Amygdala (tissue), 56 donors: ENCODE results near the gene RGL1.
A peak's percentile ranks its signal among the peaks of the same experiment; 100 is the strongest.

Source experiments
- DNase-seq, 56 donors: peaks; one replicate each; lab custom pipeline; 2025; lab: John Stamatoyannopoulos, UW

RGL1 gene

DNA sequence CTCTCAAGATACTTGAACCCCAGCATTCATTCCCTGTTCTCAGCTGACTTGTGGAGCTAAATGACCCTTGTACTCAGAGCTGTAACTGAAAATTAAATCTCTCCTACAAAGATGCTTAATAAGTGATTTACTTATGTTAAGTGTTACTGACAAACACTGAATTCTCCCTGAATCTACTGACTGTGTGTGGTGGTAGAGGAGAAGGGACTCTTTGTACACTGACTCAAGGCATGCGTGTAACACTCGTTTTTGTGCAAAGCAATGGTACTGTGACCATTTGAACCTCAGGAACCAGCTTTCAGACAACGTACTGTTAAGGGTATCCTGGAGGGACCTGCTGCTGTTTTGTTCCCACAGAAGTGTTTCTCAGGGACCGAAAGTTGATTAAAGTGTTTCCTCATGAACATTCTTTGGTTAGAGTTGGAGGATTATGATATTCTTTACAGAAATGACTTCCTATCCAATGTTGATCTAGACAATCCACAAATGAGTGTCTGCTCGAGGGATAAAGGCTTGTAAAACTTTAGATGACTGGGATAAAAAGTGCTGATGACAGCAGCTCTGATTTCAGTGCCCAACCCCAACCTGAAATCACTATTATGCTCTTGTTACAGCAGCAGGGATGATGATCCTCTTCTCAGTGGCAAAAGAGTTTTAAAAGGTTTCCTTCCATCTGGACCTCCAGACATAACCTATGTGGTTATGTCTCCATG lies 12.8 kb downstream of the RGL1 start:
- peak in 1 of 56 donors; percentile 30 for DNase-seq

DNA sequence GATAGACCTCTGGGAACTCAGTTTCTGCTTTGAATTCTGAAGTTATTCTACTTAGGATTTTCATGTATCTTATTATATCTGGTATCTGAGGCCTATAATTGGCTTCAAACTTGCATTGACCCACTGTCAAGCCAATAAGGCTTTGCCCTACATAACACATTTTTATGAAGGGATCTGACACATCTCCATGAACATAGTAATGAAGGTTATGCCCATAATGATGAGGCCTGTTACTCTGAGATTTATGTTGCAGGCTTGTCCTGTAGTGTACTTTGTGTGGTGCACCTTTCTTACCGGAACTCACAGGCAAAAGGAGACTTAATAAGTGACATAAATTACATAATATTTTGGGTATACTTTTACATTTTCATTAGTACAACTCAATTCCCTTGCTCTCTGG lies 14.1 kb downstream of the RGL1 start:
- DNase-seq, result no peak

DNA sequence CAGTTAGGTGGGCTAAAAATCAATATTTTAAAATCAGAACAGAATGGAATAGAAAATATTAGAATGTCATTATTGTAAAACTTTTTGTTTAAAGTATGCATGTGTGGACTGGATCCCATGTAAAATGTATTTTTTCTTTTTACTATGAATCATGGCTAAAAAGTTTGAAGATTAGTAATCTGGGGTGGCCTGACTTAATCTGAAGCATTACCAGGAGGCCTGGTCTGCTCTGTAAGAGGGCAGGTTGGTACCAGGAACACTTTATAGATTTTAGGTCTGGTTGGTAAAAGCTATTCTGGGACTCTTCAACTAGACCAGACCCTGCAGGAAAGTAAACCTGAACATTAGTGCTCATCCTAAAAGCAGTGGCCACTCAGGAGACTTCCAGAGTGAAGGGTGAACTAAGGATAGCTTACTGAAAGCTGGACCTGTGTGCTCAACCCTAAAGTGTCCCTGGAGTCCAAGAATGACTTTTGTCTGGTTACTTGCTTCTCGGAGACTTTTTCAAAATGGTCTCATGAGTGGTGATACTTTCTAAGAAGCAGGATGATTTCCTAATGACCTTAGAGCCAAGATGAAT lies 16.5 kb downstream of the RGL1 start:
- no peak for DNase-seq

DNA sequence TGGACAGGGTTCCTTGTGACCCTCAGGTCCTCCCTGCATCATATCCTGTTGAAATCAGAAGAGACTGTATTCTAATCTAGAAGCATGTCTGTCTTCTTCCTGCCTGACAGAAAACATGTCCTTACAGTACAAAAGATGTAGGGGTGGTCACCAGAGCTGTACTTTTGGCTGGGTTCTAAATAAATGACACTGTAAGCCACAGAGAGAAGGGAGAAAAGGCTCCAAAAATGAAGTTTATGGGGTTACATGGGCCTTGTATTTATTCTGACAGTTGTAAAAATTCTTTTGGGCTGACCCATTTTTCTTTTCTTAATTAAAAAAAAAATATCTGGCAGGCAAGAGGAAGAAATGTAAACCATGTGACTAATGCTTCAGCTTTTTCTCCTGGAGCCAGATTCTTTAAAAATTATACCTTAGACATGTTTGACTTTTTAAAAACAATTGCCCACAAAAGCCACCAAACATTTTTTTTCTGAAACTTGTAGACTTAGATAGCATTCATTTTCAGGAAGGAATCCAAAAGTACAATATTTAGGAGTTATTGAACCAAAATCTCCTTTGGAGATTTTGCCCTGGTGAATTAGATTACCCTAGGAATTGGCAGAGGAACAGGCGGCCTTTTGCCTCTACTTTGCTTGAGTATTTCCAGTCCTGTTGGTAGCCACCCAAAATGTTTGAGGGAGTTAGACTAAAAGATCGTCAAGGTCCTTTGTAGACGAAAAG lies 17.1 kb downstream of the RGL1 start:
- peak in 3 of 56 donors; percentile 29 to 34 (median 31) for DNase-seq

DNA sequence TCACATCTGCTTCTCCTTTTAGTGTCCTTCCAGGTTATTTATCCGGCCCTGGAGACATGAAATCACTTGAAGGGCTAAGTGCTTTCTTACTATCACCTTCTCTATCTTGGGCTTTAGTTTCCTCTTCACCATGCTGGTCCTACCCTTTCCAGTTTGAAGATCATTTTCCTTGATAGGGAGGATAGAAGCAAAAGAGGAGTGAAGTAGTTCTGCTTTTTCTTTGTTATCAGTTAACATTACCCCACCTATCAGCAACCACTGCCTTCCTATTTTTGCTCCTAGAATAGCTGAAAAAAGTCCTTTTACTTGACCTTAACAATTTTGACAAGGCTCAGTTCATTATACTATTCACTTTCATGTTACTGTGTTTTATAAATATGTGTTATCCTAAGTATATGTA lies 19.4 kb downstream of the RGL1 start:
- no peak for DNase-seq

DNA sequence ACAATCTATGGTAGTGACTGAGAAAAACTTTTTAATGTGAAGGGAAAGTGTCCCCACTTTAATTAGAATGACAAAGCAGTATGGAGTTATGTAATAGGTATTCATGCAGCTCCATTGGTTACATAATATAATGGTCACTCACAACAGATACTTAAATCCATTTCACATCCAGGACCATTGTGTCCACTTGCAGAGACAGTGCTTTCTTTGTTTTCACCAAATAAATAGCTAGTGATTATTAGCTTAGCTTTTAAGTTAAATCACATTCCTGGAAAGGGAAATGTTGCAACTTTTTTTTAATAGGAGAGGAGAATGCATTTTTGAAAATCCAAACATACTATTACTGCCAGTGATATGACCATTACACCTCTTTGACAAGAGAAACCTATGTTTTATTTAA lies 22.9 kb downstream of the RGL1 start:
- no peak for DNase-seq

DNA sequence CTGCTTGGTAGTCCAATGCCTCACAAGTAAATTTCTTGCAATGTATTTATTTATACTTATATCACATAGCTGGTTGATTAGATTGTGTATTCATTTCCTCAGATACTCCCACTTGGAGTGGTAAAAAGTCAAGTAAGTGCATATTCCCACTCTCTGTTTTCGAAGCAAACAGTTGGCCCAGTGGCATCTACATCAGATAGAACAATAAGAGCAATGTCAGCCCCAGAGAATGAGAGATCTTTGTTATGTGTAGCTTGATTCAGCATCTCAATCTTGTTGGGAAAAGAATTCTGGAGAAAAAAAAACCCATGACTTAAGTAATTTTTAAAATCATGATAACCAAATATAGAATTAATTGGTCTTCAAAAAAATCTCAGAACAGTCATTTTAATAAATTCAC lies 25.5 kb downstream of the RGL1 start:
- DNase-seq, result peak in 6 of 56 donors; percentile 14 to 46 (median 24)

DNA sequence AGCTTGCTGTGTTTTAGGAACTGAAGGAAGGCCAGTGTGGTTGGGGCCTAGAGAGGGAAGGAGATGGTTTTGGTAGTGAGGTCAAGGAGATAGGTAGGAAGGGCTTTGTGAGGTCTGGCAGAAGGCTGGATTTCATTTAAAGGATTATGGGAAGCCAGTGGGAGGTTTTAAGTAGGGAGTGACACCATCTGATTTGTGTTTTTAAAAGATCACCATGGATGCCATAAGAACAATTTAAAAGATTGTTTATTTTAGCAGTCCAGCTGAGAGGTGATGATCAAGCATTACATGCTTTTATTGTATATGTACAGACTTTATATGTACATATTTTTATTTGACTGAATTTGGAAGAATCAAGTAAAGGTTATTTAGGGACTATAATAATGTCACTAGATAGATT lies 26.4 kb downstream of the RGL1 start:
- no peak for DNase-seq

DNA sequence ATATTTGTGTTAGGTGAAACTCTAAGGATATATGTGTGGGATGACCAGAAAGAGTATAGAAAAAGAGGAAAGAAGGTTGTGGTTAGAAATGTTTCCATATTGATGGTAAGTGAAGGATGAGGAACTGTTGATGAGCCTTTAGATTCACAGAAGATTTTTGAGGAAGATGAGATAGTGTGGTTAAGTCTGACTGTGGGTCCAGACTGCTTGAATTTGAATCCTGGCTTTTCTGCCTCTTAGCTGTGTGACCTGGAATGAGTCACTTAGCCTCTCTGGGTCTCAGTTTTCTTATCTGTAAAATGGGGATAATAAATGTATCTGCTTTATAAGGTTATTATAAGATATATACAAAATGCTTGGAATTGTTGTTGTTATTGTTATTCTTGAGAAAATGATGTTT lies 27.5 kb downstream of the RGL1 start:
- no peak for DNase-seq

DNA sequence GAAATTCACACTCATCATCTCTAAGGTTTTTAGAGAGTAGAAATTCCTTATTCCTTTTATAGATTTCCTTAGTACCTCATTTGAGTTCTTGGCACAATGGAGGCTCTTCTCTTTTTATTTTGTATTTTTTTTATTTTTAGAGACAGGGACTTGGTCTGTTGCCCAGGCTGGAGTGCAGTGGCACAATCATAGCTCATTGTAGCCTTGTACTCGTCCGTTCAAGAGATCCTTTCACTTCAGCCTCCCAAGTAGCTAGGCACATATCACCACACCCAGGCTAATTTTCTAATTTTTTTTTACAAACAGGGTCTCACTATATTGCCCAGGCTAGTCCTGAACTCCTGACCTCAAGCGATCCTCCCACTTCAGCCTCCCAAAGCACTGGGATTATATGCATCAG lies 29.6 kb downstream of the RGL1 start:
- DNase-seq, result peak in 2 of 56 donors; percentile 16 to 43

DNA sequence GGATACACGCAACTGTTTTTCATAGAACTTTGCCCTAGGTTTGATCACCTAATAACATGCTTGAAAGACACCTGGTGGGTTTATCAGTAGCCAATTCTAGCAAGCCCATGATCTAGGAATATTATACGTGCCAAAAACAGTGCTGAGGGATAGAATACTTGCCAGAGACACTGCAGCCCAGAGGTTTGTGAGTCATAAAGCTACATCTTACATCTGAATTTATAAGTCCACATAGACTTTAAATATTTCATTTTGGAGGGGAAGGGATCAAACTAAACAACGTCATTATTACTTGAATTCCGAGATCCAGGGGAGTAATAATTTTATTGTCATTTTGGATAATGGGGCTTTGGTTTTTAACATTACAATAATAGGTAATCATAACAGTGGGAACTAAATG lies 31.7 kb downstream of the RGL1 start:
- DNase-seq, result no peak

DNA sequence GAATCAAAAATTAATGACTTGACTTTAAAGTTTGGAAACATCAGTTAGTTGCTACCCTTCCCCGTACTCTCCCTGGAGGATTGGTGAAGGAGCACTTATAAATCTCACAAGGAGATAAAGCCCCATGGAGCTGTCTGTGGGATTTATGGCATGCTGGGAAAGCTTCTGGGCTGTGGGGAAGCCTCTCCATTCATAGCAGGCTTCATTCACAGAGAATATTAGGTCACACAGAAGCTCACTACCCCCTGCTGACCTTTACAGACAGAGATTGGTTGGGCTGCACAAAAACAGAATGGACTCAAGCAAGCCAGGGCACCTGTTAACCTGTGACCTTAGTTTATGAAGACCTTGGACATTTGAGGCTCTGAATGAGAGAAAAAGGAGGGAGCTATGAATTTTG lies 32.1 kb downstream of the RGL1 start:
- no peak for DNase-seq

DNA sequence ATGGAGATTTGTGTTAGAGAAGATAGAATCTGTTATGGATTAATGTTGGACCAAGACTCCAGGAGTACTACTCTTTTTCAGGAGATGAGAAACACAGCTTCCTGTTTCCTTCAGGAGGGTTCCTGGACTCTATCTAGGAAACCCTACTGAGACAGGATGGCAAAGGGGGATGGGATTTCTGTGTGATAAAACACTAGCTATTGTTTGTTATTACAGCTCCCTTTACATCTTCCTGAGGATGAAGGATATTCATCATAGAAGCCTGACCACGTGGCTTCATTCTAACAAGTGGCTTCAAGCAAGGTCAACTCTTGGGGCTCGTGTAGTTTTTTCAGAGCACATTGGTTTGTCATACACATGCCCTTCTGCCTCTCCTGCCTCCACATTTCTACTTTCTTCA lies 33.3 kb downstream of the RGL1 start:
- no peak for DNase-seq

DNA sequence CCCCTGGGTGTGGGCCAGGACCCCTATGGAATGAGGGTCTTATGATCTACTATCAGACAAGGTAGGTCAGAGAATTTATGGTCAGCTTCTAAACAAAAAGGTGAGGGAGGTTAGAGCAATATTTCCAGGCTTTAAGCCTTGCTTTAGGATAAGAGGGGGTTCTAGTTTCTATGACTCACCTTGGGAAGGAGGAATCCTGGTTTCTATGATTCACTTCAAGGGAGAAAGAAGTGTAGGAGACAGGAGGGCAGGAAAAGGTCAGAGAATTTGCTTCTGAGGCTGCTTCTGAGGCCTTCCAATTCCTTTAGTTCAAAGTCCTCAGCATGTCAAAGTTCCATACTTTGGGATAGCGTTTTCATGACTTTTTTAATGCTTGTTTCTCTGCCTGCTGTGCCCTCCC lies 35.2 kb downstream of the RGL1 start:
- no peak for DNase-seq

DNA sequence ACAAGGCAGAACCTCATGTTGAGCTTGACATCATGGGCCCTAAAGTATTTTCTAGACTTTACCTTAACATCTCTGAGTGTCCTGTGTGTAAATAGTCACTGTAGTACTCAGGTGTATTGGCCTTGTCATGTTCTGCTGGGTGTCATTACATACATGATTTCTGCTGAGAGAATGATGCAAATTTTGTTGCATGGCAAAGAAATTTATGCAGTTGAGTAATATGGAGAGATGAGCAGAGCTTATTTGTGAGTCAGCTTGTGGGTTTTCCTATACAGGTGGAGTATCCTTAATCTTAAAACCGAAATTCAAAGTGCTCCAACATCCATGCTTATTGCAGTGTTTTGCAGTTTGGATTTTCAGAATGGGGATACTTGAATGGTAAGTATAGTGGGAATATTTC lies 36.6 kb downstream of the RGL1 start:
- DNase-seq, result no peak

DNA sequence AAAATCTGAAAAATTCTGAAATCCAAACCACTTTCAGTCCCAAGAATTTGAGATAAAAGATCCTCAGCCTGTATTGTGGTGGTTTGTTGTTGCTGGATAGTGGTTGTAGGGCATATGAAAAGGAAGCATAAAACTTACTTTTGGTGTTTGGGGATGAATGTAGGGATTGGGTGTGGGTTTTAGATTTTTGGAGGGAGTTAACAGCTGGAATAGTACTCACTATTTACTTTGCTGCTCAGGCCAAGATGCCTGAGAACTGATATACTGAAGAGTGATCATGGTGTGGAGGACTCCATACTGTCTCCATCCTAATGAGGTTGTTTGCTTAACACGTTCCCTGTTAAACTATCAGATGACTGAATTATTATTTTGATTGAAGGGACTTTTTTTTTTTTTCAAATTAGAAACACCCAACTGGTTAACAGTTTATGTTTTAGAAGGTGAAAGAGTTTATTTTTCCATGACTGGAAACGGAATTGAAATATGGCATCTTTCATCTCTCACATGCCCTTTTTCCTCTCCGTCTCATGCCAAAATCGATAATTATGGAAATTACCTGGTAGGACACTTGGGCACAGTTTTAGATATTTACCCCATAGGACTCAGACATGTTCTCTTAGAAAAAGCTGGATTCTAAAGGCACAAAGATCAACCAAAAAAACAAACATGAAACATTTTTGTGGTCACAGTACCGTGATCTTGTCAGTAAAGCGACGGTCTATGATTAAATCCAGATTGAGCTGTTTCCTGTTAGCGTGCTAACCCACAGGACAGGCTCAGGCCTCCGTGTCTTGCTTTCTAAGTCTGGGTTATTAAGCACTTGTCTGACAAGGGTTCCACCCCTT lies 37.3 kb downstream of the RGL1 start:
- DNase-seq, result no peak

DNA sequence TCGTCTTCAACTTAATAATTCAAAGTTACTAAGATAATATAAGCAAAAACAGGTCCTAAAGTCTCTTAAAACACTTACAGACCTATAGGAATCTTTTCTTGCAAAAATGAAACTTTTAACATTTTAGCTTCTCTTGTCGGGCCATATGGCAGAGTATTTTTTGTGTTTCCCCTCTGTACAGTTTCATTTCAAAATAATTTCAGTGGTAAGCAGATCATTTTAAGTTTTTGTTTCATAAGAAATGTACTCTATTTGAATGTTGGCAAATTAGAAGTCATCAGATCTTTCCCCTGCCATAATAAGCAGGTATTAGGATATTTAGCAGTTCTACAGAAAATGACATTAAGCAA lies 37.9 kb downstream of the RGL1 start:
- DNase-seq, result no peak

DNA sequence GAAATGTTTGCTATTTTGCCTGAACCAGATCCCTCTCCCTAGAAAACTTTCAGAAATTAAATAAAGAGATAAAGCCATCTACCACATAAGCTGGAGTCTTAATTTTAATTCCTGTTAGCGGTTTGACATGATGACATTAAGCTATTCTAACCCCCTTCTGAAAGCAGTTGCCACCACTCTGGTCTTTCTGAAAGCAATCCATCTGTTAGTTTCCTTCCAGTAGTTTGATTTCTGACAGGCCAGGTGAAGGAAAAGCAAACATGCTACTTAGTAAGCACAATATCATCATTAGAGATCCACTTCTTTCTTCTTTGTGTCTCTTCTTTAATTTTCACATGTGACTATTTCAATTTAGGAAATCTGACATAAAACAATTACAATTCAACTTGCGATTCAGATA lies 39.9 kb downstream of the RGL1 start:
- DNase-seq, result no peak

DNA sequence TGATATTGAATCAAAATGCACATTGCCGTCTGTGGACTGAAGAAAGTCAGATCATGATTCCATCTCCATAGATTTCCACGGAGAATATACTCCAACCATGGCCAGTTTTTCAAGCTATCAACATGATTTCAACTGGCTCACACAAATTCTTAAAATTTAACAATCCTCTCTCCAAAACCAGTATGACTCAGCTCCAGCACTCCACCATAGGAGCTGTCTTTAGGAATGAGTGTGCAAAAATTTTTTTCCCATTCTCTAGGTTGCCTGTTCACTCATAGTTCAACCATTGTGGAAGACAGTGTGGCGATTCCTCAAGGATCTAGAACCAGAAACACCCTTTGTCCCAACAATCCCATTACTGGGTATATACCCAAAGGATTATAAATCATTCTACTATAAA lies 40.8 kb downstream of the RGL1 start:
- no peak for DNase-seq

DNA sequence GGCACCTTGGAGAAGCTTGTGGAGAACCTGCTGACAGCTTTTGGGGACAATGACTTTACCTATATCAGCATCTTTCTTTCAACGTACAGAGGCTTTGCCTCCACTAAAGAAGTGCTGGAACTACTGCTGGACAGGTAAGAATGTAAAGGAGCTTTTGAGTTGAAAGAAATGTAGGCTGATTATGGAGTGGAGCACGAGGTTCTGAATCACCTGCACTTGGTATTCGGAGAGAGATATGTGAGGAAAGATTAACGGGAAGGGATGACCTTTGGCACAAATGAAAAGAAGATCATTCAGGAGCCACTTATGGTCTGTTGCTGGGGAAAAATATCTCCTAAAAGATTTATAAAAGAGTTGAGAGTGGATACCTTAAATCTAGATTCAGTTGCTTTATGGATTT lies 42.7 kb downstream of the RGL1 start:
- no peak for DNase-seq

DNA sequence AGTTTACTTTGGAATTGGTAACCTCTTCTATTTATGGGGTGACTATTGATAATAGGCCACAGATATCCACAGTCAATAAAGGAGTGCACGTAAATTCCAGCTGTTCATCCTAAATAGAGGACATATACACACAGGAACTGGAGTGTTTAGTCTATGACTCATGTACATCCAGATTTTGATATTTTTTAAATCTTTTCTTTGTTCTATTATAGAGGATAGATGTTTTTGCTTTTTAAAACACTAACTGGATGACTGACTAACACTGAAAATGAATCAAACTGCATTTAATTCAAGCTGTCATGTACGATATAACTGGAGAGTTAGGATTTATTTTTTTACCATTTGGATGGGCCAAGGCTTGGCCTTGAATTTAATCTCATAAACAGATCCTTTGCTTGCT lies 45.9 kb downstream of the RGL1 start:
- DNase-seq, result no peak
